Thoracic aorta (tissue), 2 donors: ENCODE data around the gene GRAMD4. TPM values are rescaled to one million over a fixed set of nuclear protein-coding genes. Genes with fewer than 3 reads are reported as not detected.

Experiments used
- ATAC-seq: fragments of 150-250 bp; one replicate; pipeline ENCODE4 v1.8.0; 2017; ENCODE audit warnings: low read depth; ENCODE audit not compliant: insufficient number of reproducible peaks, low FRiP score
- DNase-seq: peaks from one replicate; pipeline ENCODE4 v3.0.0-alpha.2; 2020; ENCODE audit warnings: low spot score
- H3K27ac ChIP-seq, 2 donors: fragments of 200-600 bp; sonication (generic); 1 replicate in 1 of 2; 2 replicates in 1 of 2; pipeline ENCODE4 v1.5.1; 2016; ENCODE audit warnings: mild to moderate bottlenecking in 2 of 2, moderate library complexity in 2 of 2
- H3K27me3 ChIP-seq: fragments of 200-600 bp; sonication (generic); replicated peaks from 2 replicates; pipeline ENCODE4 v1.6.0; 2016; ENCODE audit warnings: mild to moderate bottlenecking; ENCODE audit not compliant: insufficient read depth
- H3K36me3 ChIP-seq: fragments of 200-600 bp; sonication (generic); one replicate; pipeline ENCODE4 v1.5.1; 2016
- H3K4me1 ChIP-seq, 2 donors: fragments of 200-600 bp; sonication (generic); 1 replicate in 1 of 2; 2 replicates in 1 of 2; pipeline versions ENCODE4 v1.5.1 to v1.6.0; 2016; ENCODE audit warnings: low read depth in 2 of 2, mild to moderate bottlenecking in 1 of 2; ENCODE audit not compliant: control insufficient read depth in 1 of 2
- H3K4me3 ChIP-seq: fragments of 200-600 bp; sonication (generic); 2 replicates; pipeline ENCODE4 v1.5.1; 2016; ENCODE audit warnings: mild to moderate bottlenecking
- H3K9me3 ChIP-seq: fragments of 200-600 bp; sonication (generic); 2 replicates; pipeline ENCODE4 v1.5.1; 2016
- CTCF ChIP-seq: fragments of 200-600 bp; sonication (generic); IDR thresholded peaks from one replicate; pipeline ENCODE4 v1.5.1; 2019; ENCODE audit warnings: antibody characterized with exemption
- total RNA-seq, 2 donors: library from RNA; depleted of rRNA; stranded (reverse); fragments of >200 nt; gene quantifications; one replicate each; pipeline versions ENCODE4 v1.1.0 to v1.2.3, GENCODE V29; 2016

GRAMD4 gene
- total RNA-seq, 2 donors from 2014 or later: 16.2 to 56.5 TPM

GRCh38 chr22:46574438-46574992, 45.7 kb upstream of the GRAMD4 start:
- DNase-seq: no peak
- no peak overlapping the region for H3K27ac ChIP-seq

GRCh38 chr22:46574993-46575910, 44.9 kb upstream of the GRAMD4 start:
- DNase-seq (no peak), ATAC-seq (no peak)
- no peak for TF ChIP-seq CTCF
- Histone ChIP-seq H3K27me3 (no peaks in the 10 kb centered on the region), H3K36me3 (no peaks in the 10 kb centered on the region), H3K27ac (no peak overlapping the region), H3K4me1 (peaks cover 15 to 32% of the 10 kb centered on the region in 2 donors), H3K9me3 (peaks cover 6% of the 10 kb centered on the region), H3K4me3 (no peak overlapping the region)

More at GRCh38 chr22:46574438-46574992, 45.7 kb upstream of the GRAMD4 start:
- H3K36me3 ChIP-seq: no peaks in the 10 kb centered on the region
- H3K4me1 ChIP-seq: peaks cover 15 to 30% of the 10 kb centered on the region in 2 donors
- ATAC-seq: no peak
- no peak for TF ChIP-seq CTCF
- peaks cover 6% of the 10 kb centered on the region for H3K9me3 ChIP-seq
- no peak overlapping the region for H3K4me3 ChIP-seq
- H3K27me3 ChIP-seq: no peaks in the 10 kb centered on the region

GRCh38 chr22:46575911-46576555, 44.2 kb upstream of the GRAMD4 start:
- DNase-seq (no peak), ATAC-seq (no peak)
- H3K27me3 ChIP-seq: no peaks in the 10 kb centered on the region
- no peaks in the 10 kb centered on the region for H3K36me3 ChIP-seq
- peaks cover 15 to 32% of the 10 kb centered on the region in 2 donors for H3K4me1 ChIP-seq
- H3K4me3 ChIP-seq: peak overlapping the region; percentile 72
- no peak for TF ChIP-seq CTCF
- peaks cover 6% of the 10 kb centered on the region for H3K9me3 ChIP-seq
- H3K27ac ChIP-seq: no peak overlapping the region

GRCh38 chr22:46576556-46577367, 43.4 kb upstream of the GRAMD4 start:
- Histone ChIP-seq H3K27me3 (no peaks in the 10 kb centered on the region), H3K27ac (no peak overlapping the region), H3K4me3 (peak overlapping the region; percentile 87), H3K4me1 (peaks cover 15 to 32% of the 10 kb centered on the region in 2 donors), H3K9me3 (peaks cover 5% of the 10 kb centered on the region), H3K36me3 (no peaks in the 10 kb centered on the region)
- no peak for TF ChIP-seq CTCF
- DNase-seq: no peak
- no peak for ATAC-seq
